Neural cell (in vitro differentiated cells): ENCODE measurements around the gene LRRIQ4. TPM values are rescaled to one million over a fixed set of nuclear protein-coding genes. Genes with fewer than 3 reads are reported as not detected.

Experiments
- H2AFZ ChIP-seq: fragments of 200-600, 300-800 bp; sonication (generic), shearing (Covaris generic); 2 replicates; pipeline ENCODE4 v1.6.0; 2014; ENCODE audit warnings: low read depth, mild to moderate bottlenecking, antibody characterized with exemption, low read length, moderate library complexity
- H3F3A ChIP-seq: fragments of 200-600 bp; shearing (Covaris generic); 2 replicates; pipeline ENCODE4 v1.6.1; 2016; ENCODE audit warnings: mild to moderate bottlenecking, moderate library complexity, mixed read lengths, antibody characterized with exemption, low read length; ENCODE audit not compliant: insufficient read depth, poor library complexity, severe bottlenecking
- H3K27ac ChIP-seq: fragments of 200-600, 300-800 bp; sonication (generic), shearing (Covaris generic); 2 replicates; pipeline ENCODE4 v1.5.1; 2014; ENCODE audit warnings: mild to moderate bottlenecking, low read length, moderate library complexity
- H3K27me3 ChIP-seq: fragments of 300-800, 200-600 bp; sonication (generic), shearing (Covaris generic); 2 replicates; pipeline ENCODE4 v1.6.0; 2014; ENCODE audit warnings: mild to moderate bottlenecking, low read depth, low read length, moderate library complexity; ENCODE audit not compliant: insufficient read depth
- H3K36me3 ChIP-seq: fragments of 300-800, 200-600 bp; sonication (generic), shearing (Covaris generic); 2 replicates; pipeline ENCODE4 v1.5.1; 2014; ENCODE audit warnings: mild to moderate bottlenecking, antibody characterized with exemption, low read length, moderate library complexity; ENCODE audit not compliant: insufficient read depth
- H3K4me2 ChIP-seq: fragments of 300-800, 200-600 bp; sonication (generic), shearing (Covaris generic); 2 replicates; pipeline ENCODE4 v1.6.0; 2014; ENCODE audit warnings: mild to moderate bottlenecking, low read length
- H3K4me3 ChIP-seq: fragments of 300-800, 200-600 bp; sonication (generic), shearing (Covaris generic); 2 replicates; pipeline ENCODE4 v1.5.1; 2014; ENCODE audit warnings: mild to moderate bottlenecking, low read length, moderate library complexity
- H3K79me2 ChIP-seq: fragments of 200-600 bp; shearing (Covaris generic); replicated peaks from 2 replicates; pipeline ENCODE4 v1.6.0; 2014; ENCODE audit warnings: mild to moderate bottlenecking, low read length, moderate library complexity; ENCODE audit not compliant: insufficient read depth
- H3K9ac ChIP-seq: fragments of 300-800, 200-600 bp; sonication (generic), shearing (Covaris generic); 2 replicates; pipeline ENCODE4 v1.6.1; 2016; ENCODE audit warnings: mild to moderate bottlenecking, low read length, mixed read lengths
- H3K9me2 ChIP-seq: fragments of 200-600 bp; shearing (Covaris generic); 2 replicates; pipeline ENCODE4 v1.6.1; 2016; ENCODE audit warnings: mild to moderate bottlenecking, low read length, mixed read lengths; ENCODE audit not compliant: insufficient read depth
- H3K9me3 ChIP-seq: fragments of 200-600, 300-800 bp; sonication (generic), shearing (Covaris generic); 2 replicates; pipeline ENCODE4 v1.6.1; 2016; ENCODE audit warnings: mild to moderate bottlenecking, mixed run types, low read length, moderate library complexity, mixed read lengths
- H4K20me1 ChIP-seq: fragments of 200-600 bp; shearing (Covaris generic); 2 replicates; pipeline ENCODE4 v1.6.1; 2016; ENCODE audit warnings: mild to moderate bottlenecking, mixed run types; ENCODE audit not compliant: insufficient read depth
- CTCF ChIP-seq: fragments of 450-650 bp; IDR thresholded peaks from 2 replicates; pipeline ENCODE4 v1.5.1; 2014; ENCODE audit warnings: antibody characterized with exemption, mild to moderate bottlenecking, moderate library complexity; ENCODE audit not compliant: poor library complexity, severe bottlenecking
- EP300 ChIP-seq: fragments of 450-650 bp; conservative IDR thresholded peaks from 2 replicates; pipeline ENCODE4 v1.6.1; 2014; ENCODE audit warnings: antibody characterized with exemption, mild to moderate bottlenecking, moderate library complexity; ENCODE audit not compliant: poor library complexity, severe bottlenecking
- EZH2 ChIP-seq: fragments of 200-600, 300-800 bp; shearing (Covaris generic), sonication (generic); IDR thresholded peaks from 2 replicates; pipeline ENCODE4 v1.6.1; 2014; ENCODE audit warnings: antibody characterized with exemption, low read length, borderline replicate concordance, mild to moderate bottlenecking; ENCODE audit not compliant: insufficient read depth, poor library complexity, severe bottlenecking
- MXI1 ChIP-seq: fragments of 450-650 bp; conservative IDR thresholded peaks from 2 replicates; pipeline ENCODE4 v1.6.1; 2014; ENCODE audit warnings: antibody characterized with exemption, mild to moderate bottlenecking; ENCODE audit not compliant: poor library complexity, severe bottlenecking
- POLR2AphosphoS5 ChIP-seq: IDR thresholded peaks from 2 replicates; pipeline ENCODE4 v1.6.1; 2012
- RAD21 ChIP-seq: fragments of 450-650 bp; conservative IDR thresholded peaks from 2 replicates; pipeline ENCODE4 v1.6.1; 2014; ENCODE audit warnings: antibody characterized with exemption, mild to moderate bottlenecking, moderate library complexity
- REST ChIP-seq: IDR thresholded peaks from 2 replicates; pipeline ENCODE4 v1.6.1; 2012; ENCODE audit warnings: borderline replicate concordance
- SMC3 ChIP-seq: fragments of 450-650 bp; conservative IDR thresholded peaks from 2 replicates; pipeline ENCODE4 v1.6.1; 2014; ENCODE audit warnings: antibody characterized with exemption, mild to moderate bottlenecking, moderate library complexity; ENCODE audit not compliant: poor library complexity
- TAF1 ChIP-seq: IDR thresholded peaks from 2 replicates; pipeline ENCODE4 v1.6.1; 2012; ENCODE audit warnings: low read depth
- polyA plus RNA-seq: library from polyadenylated mRNA; depleted of rRNA; stranded (reverse); fragments of >200 nt; gene quantifications from 2 replicates; pipeline ENCODE4 v1.2.3, GENCODE V29; 2014

LRRIQ4 gene
- polyA plus RNA-seq, 1 donor from 2014 or later: not detected

- H3K9me3 ChIP-seq: no peaks in the 10 kb centered on the region
- no peaks in the 10 kb centered on the region for H3K27me3 ChIP-seq
- H3K4me3 ChIP-seq: no peak overlapping the region
- no peak overlapping the region for H2AFZ ChIP-seq
- TF ChIP-seq TAF1 (no peak), CTCF (no peak), MXI1 (no peak), EP300 (no peak), POLR2AphosphoS5 (no peak), SMC3 (no peak), REST (no peak), RAD21 (no peak), EZH2 (no peak)
- no peaks in the 10 kb centered on the region for H4K20me1 ChIP-seq
- no peak overlapping the region for H3K27ac ChIP-seq
- H3F3A ChIP-seq: no peaks in the 10 kb centered on the region
- no peak overlapping the region for H3K4me2 ChIP-seq
- no peaks in the 10 kb centered on the region for H3K36me3 ChIP-seq
- H3K9ac ChIP-seq: no peak overlapping the region
- H3K9me2 ChIP-seq: no peaks in the 10 kb centered on the region
- H3K79me2 ChIP-seq: no peaks in the 10 kb centered on the region
Observed at GRCh38 chr3:169868369-169868768, 55.7 kb downstream of the LRRIQ4 start.

- Histone ChIP-seq H3K9me2 (no peaks in the 10 kb centered on the region), H3K27me3 (no peaks in the 10 kb centered on the region), H2AFZ (no peak within 1 kb of the TSS), H3F3A (no peaks in the 10 kb centered on the region), H3K4me3 (no peak within 1 kb of the TSS), H4K20me1 (no peaks in the 10 kb centered on the region), H3K79me2 (no peaks in the 10 kb centered on the region), H3K9me3 (no peaks in the 10 kb centered on the region), H3K9ac (no peak within 1 kb of the TSS), H3K27ac (no peak within 1 kb of the TSS), H3K36me3 (no peaks in the 10 kb centered on the region), H3K4me2 (no peak within 1 kb of the TSS)
- TF ChIP-seq MXI1 (no peak), EZH2 (no peak), EP300 (no peak), RAD21 (no peak), POLR2AphosphoS5 (no peak)
Observed at GRCh38 chr3:169869484-169870220, 57.0 kb downstream of the LRRIQ4 start, which contains the start of gene LRRC31. TSS of gene LRRC31 (minus strand) at chr3:169869935. CDS start at chr3:169869807, 128 bp downstream.
